ENCODE measurements around the gene SFMBT1. TPM values are rescaled to one million over a fixed set of nuclear protein-coding genes. Genes with fewer than 3 reads are reported as not detected.

The SFMBT1 gene
- total RNA-seq, 5 donors from 2014 or later (not counting 1 experiment from before 2014, with no cell fraction given): 30.3 to 42.7 (median 37.7) TPM

GRCh38 chr3:52959773-52960172 is 86.1 kb downstream of the SFMBT1 start:
- Mint-ChIP-seq H3K27ac (no peak overlapping the region), H3K4me1 (peaks cover 40 to 43% (median 41%) of the 10 kb centered on the region in 3 donors), H3K9me3 (no peaks in the 10 kb centered on the region), H3K27me3 (no peaks in the 10 kb centered on the region), H3K36me3 (peaks cover 38% of the 10 kb centered on the region), H3K4me3 (no peak overlapping the region)
- no CpG with 5 or more reads among the region's 2 CpGs for WGBS (ENCODE audit: insufficient coverage)
- CTCF ChIA-PET: no interaction called here
- Histone ChIP-seq H3K27me3 (replicated peaks in 1 of 2; ENCODE audit: control insufficient read depth in 2 of 2, extremely low read depth in 1 of 2, insufficient read depth in 2 of 2, low read length in 1 of 2) (no peaks in the 10 kb centered on the region), H3K4me3 (ENCODE audit: control insufficient read depth in 1 of 2, extremely low read depth in 1 of 2, low read length in 1 of 2) (no peak overlapping the region), H3K36me3 (ENCODE audit: control insufficient read depth in 2 of 2, extremely low read depth in 1 of 2, insufficient read depth in 1 of 2, low read length in 1 of 2) (no peaks in the 10 kb centered on the region), H3K27ac (ENCODE audit: low read length) (no peak overlapping the region), H3K4me1 (ENCODE audit: control insufficient read depth in 1 of 2, extremely low read depth in 1 of 2, insufficient read depth in 2 of 2, low read length in 2 of 2) (no peaks in the 10 kb centered on the region), H3K9me3 (no peaks in the 10 kb centered on the region)
- peak in 1 of 4 experiments; percentile 53 for ATAC-seq (replicated peaks in 1 of 4)
- POLR2A ChIA-PET: no interaction called here
- DNase-seq: peak in 1 of 35 experiments; percentile 13

DNA sequence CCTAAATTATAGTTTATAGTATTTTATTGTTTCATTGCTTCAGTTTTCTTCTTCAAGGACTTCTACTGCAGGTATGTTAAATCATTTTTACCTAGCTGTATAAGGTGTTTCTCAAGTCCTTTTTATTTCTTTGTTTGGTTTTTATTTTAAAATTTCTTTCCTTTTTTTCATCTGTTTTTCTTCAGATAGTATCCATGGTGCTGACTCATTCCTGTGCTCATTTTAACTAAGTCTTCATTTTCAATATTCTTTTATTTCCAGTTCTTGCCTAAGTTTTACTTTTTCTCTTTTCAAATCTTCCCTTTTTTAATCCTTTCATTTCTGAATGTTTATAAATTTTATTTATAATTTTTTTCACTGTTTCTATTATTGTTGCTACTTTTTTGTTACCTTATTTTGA is 106.3 kb downstream of the SFMBT1 start:
- H3K4me3 Mint-ChIP-seq: no peak overlapping the region
- Histone ChIP-seq H3K36me3 (ENCODE audit: control insufficient read depth in 2 of 2, extremely low read depth in 1 of 2, insufficient read depth in 1 of 2, low read length in 1 of 2) (peaks cover 0 to 4% of the 10 kb centered on the region in 2 donors), H3K27me3 (replicated peaks in 1 of 2; ENCODE audit: control insufficient read depth in 2 of 2, extremely low read depth in 1 of 2, insufficient read depth in 2 of 2, low read length in 1 of 2) (no peaks in the 10 kb centered on the region), H3K9me3 (no peaks in the 10 kb centered on the region), H3K27ac (ENCODE audit: low read length) (no peak overlapping the region), H3K4me1 (ENCODE audit: control insufficient read depth in 1 of 2, extremely low read depth in 1 of 2, insufficient read depth in 2 of 2, low read length in 2 of 2) (no peaks in the 10 kb centered on the region), H3K4me3 (ENCODE audit: control insufficient read depth in 1 of 2, extremely low read depth in 1 of 2, low read length in 1 of 2) (no peak overlapping the region)
- CTCF ChIA-PET: no interaction called here
- POLR2A ChIA-PET: interaction anchor here in 1 of 2 donors (0.6 kb wide), 1 partner anchor 148 kb away, joined by 3 read pairs; no protein-coding TSS in a partner anchor
- peaks cover 32% of the 10 kb centered on the region for H3K36me3 Mint-ChIP-seq
- no peaks in the 10 kb centered on the region for H3K9me3 Mint-ChIP-seq
- ATAC-seq (replicated peaks in 1 of 4) (no peak), DNase-seq (no peak)
- peak overlapping the region in 1 of 2 donors; percentile 34 for H3K27ac Mint-ChIP-seq
- no peaks in the 10 kb centered on the region for H3K27me3 Mint-ChIP-seq
- H3K4me1 Mint-ChIP-seq: peaks cover 8 to 16% (median 15%) of the 10 kb centered on the region in 3 donors

DNA sequence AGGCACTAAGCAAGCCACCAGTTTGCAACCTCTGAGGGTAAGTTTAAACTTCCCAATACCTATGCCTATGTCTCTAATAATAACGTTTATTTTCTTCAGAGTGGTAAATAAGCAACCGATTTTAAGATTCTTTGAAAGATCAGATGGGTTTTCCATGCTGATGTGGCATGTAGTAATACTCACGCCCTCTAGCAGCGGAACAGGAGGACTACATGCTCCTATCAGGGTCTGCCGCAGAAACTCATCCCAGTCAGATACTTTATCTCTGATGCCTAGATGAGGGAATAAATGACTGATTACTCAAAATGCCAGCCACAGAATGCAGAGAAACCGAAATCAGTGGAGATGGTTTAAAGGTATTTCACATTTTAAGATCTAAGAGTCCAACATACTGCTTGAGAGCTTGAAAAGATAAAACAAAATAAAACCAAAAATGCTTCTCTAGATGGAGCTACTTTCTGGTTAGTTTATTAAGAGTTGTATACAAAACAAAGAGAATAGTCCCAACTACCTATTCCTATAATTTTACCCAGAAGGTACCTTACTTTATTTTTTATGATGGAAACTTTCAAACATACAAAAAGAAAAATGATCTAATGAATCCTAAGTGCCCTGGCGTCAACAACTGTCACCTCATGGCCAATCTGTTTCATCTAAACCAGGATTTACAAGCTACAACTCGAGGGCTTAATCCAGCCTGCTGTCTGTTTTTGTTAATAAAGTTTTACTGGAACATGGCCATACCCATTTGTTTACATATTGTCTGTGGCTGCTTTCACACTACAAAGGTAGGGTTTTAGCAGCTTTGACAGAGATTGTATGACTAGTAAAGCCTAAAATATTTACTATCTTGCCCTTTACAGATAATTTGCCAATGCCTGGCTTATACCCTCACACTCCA is 111.0 kb downstream of the SFMBT1 start:
- no peaks in the 10 kb centered on the region for H3K9me3 Mint-ChIP-seq
- peaks cover 9 to 18% (median 17%) of the 10 kb centered on the region in 3 donors for H3K4me1 Mint-ChIP-seq
- Histone ChIP-seq H3K27me3 (replicated peaks in 1 of 2; ENCODE audit: control insufficient read depth in 2 of 2, extremely low read depth in 1 of 2, insufficient read depth in 2 of 2, low read length in 1 of 2) (no peaks in the 10 kb centered on the region), H3K36me3 (ENCODE audit: control insufficient read depth in 2 of 2, extremely low read depth in 1 of 2, insufficient read depth in 1 of 2, low read length in 1 of 2) (peaks cover 0 to 7% of the 10 kb centered on the region in 2 donors), H3K9me3 (no peaks in the 10 kb centered on the region), H3K4me1 (ENCODE audit: control insufficient read depth in 1 of 2, extremely low read depth in 1 of 2, insufficient read depth in 2 of 2, low read length in 2 of 2) (no peaks in the 10 kb centered on the region), H3K4me3 (ENCODE audit: control insufficient read depth in 1 of 2, extremely low read depth in 1 of 2, low read length in 1 of 2) (no peak overlapping the region), H3K27ac (ENCODE audit: low read length) (no peak overlapping the region)
- H3K27me3 Mint-ChIP-seq: no peaks in the 10 kb centered on the region
- H3K4me3 Mint-ChIP-seq: no peak overlapping the region
- no CpG with 5 or more reads among the region's 8 CpGs for WGBS (ENCODE audit: insufficient coverage)
- peak overlapping the region; percentile 23 to 63 for H3K27ac Mint-ChIP-seq
- ChIA-PET POLR2A (interaction anchor here (0.5 to 0.8 kb wide), 3 partner anchors 41 to 265 kb away, joined by 3 read pairs; no protein-coding TSS in a partner anchor), CTCF (interaction anchor here (0.6 to 1.6 kb wide), 14 partner anchors 13 to 406 kb away, joined by 3 to 8 read pairs (median 3); no protein-coding TSS in a partner anchor)
- ATAC-seq (replicated peaks in 1 of 4) (peak; percentile 93 to 98 (median 96)), DNase-seq (peak; percentile 13 to 74 (median 37))
- H3K36me3 Mint-ChIP-seq: peaks cover 31% of the 10 kb centered on the region

DNA sequence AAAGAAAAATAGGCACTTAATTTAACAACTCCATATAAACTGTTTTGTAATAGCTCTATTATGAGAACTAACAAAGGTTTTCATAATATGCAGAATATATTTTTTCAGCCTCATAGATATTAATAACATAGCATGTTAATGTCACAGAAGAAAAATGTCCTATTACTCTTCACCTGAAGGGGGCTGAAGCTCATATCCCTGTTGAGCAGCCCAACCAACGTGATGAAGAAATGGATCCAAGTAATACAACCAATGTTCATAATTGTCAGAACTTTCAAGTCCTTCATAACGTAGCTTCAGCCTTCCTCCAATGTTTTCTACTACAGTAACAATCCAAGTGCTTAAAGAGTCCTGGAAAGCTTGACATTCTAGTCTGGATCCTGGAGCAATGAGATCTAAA is 114.0 kb downstream of the SFMBT1 start:
- ATAC-seq (replicated peaks in 1 of 4) (no peak), DNase-seq (no peak)
- H3K9me3 Mint-ChIP-seq: no peaks in the 10 kb centered on the region
- H3K27me3 Mint-ChIP-seq: no peaks in the 10 kb centered on the region
- no peak overlapping the region for H3K27ac Mint-ChIP-seq
- ChIA-PET POLR2A (interaction anchor here in 1 of 2 donors (0.5 to 0.6 kb wide), 2 partner anchors 39 to 463 kb away, joined by 3 to 7 read pairs; no protein-coding TSS in a partner anchor), CTCF (interaction anchor here (0.5 to 1.3 kb wide), 5 partner anchors 11 to 190 kb away, joined by 3 to 4 read pairs (median 3); no protein-coding TSS in a partner anchor)
- WGBS (ENCODE audit: insufficient coverage): 100% methylated on average over 1 of the region's 2 CpGs
- no peaks in the 10 kb centered on the region for H3K9me3 ChIP-seq
- no peaks in the 10 kb centered on the region for H3K27me3 ChIP-seq (replicated peaks in 1 of 2; ENCODE audit: control insufficient read depth in 2 of 2, extremely low read depth in 1 of 2, insufficient read depth in 2 of 2, low read length in 1 of 2)
- no peak overlapping the region for H3K4me3 ChIP-seq (ENCODE audit: control insufficient read depth in 1 of 2, extremely low read depth in 1 of 2, low read length in 1 of 2)
- no peaks in the 10 kb centered on the region for H3K4me1 ChIP-seq (ENCODE audit: control insufficient read depth in 1 of 2, extremely low read depth in 1 of 2, insufficient read depth in 2 of 2, low read length in 2 of 2)
- peaks cover 0 to 18% of the 10 kb centered on the region in 2 donors for H3K36me3 ChIP-seq (ENCODE audit: control insufficient read depth in 2 of 2, extremely low read depth in 1 of 2, insufficient read depth in 1 of 2, low read length in 1 of 2)
- H3K36me3 Mint-ChIP-seq: peaks cover 33% of the 10 kb centered on the region
- H3K4me3 Mint-ChIP-seq: no peak overlapping the region
- no peak overlapping the region for H3K27ac ChIP-seq (ENCODE audit: low read length)
- peaks cover 9 to 18% (median 17%) of the 10 kb centered on the region in 3 donors for H3K4me1 Mint-ChIP-seq

- no peaks in the 10 kb centered on the region for H3K4me1 ChIP-seq (ENCODE audit: control insufficient read depth in 1 of 2, extremely low read depth in 1 of 2, insufficient read depth in 2 of 2, low read length in 2 of 2)
- Mint-ChIP-seq H3K4me3 (no peak overlapping the region), H3K9me3 (no peaks in the 10 kb centered on the region), H3K36me3 (peaks cover 36% of the 10 kb centered on the region), H3K27me3 (no peaks in the 10 kb centered on the region), H3K27ac (no peak overlapping the region), H3K4me1 (peaks cover 9 to 20% (median 16%) of the 10 kb centered on the region in 3 donors)
- H3K9me3 ChIP-seq: no peaks in the 10 kb centered on the region
- no peak overlapping the region for H3K4me3 ChIP-seq (ENCODE audit: control insufficient read depth in 1 of 2, extremely low read depth in 1 of 2, low read length in 1 of 2)
- no peak overlapping the region for H3K27ac ChIP-seq (ENCODE audit: low read length)
- ChIA-PET POLR2A (no interaction called here), CTCF (interaction anchor here (0.6 to 1.3 kb wide), 2 partner anchors 10 to 50 kb away, joined by 3 to 4 read pairs; no protein-coding TSS in a partner anchor)
- ATAC-seq (replicated peaks in 1 of 4): no peak
- no CpG with 5 or more reads among the region's 6 CpGs for WGBS (ENCODE audit: insufficient coverage)
- no peak for DNase-seq
- peaks cover 0 to 18% of the 10 kb centered on the region in 2 donors for H3K36me3 ChIP-seq (ENCODE audit: control insufficient read depth in 2 of 2, extremely low read depth in 1 of 2, insufficient read depth in 1 of 2, low read length in 1 of 2)
- H3K27me3 ChIP-seq (replicated peaks in 1 of 2; ENCODE audit: control insufficient read depth in 2 of 2, extremely low read depth in 1 of 2, insufficient read depth in 2 of 2, low read length in 1 of 2): no peaks in the 10 kb centered on the region
These were observed 114.5 kb downstream of the SFMBT1 start for GRCh38 chr3:52931328-52931727.

DNA sequence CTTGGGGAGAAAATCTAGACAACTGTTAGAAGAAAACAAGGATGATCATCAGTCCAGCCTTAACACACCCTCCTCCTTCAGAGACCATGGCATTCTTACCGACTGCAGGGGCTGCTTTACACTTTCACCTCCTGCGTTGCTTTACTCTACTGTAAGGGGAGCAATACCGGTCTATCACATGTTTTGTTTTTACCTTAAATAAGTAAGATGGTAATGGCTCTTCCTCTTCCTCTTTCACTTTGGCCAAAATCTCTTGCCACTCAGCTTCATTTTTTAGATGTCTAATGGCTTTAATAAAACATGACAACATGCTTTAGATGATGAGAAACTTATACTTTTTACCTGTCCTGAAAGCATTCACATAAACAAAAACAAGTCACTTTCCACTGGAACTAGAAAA is 115.1 kb downstream of the SFMBT1 start:
- H3K36me3 Mint-ChIP-seq: peaks cover 36% of the 10 kb centered on the region
- no peak overlapping the region for H3K27ac ChIP-seq (ENCODE audit: low read length)
- H3K4me3 Mint-ChIP-seq: no peak overlapping the region
- no peak for DNase-seq
- ChIA-PET CTCF (interaction anchor here in 1 of 2 donors (1.3 kb wide), 1 partner anchor 10 kb away, joined by 4 read pairs; no protein-coding TSS in a partner anchor), POLR2A (no interaction called here)
- ATAC-seq (replicated peaks in 1 of 4): no peak
- H3K9me3 Mint-ChIP-seq: no peaks in the 10 kb centered on the region
- no CpG with 5 or more reads among the region's 3 CpGs for WGBS (ENCODE audit: insufficient coverage)
- no peak overlapping the region for H3K4me3 ChIP-seq (ENCODE audit: control insufficient read depth in 1 of 2, extremely low read depth in 1 of 2, low read length in 1 of 2)
- no peaks in the 10 kb centered on the region for H3K27me3 Mint-ChIP-seq
- no peak overlapping the region for H3K27ac Mint-ChIP-seq
- no peaks in the 10 kb centered on the region for H3K27me3 ChIP-seq (replicated peaks in 1 of 2; ENCODE audit: control insufficient read depth in 2 of 2, extremely low read depth in 1 of 2, insufficient read depth in 2 of 2, low read length in 1 of 2)
- H3K4me1 Mint-ChIP-seq: peaks cover 10 to 19% (median 11%) of the 10 kb centered on the region in 3 donors
- peaks cover 0 to 18% of the 10 kb centered on the region in 2 donors for H3K36me3 ChIP-seq (ENCODE audit: control insufficient read depth in 2 of 2, extremely low read depth in 1 of 2, insufficient read depth in 1 of 2, low read length in 1 of 2)
- H3K9me3 ChIP-seq: no peaks in the 10 kb centered on the region
- H3K4me1 ChIP-seq (ENCODE audit: control insufficient read depth in 1 of 2, extremely low read depth in 1 of 2, insufficient read depth in 2 of 2, low read length in 2 of 2): no peaks in the 10 kb centered on the region

All from T-cell (primary cell).